Parathyroid adenoma (tissue), 2 donors: Measurements from ENCODE around the gene SORCS3.

Experiments used
- H2AFZ ChIP-seq: fragments of 300-600 bp; sonication (generic); one replicate; pipeline ENCODE4 v1.7.0; 2017; ENCODE audit warnings: antibody characterized with exemption, mild to moderate bottlenecking
- H3K27ac ChIP-seq: fragments of 300-600 bp; sonication (generic); one replicate; pipeline ENCODE4 v1.7.0; 2017
- H3K27me3 ChIP-seq: fragments of 300-600 bp; sonication (generic); one replicate; pipeline ENCODE4 v1.7.0; 2017; ENCODE audit warnings: low read length; ENCODE audit not compliant: control insufficient read depth, insufficient read depth
- H3K36me3 ChIP-seq: fragments of 300-600 bp; sonication (generic); one replicate; pipeline ENCODE4 v1.7.0; 2017; ENCODE audit warnings: low read length; ENCODE audit not compliant: control insufficient read depth, insufficient read depth
- H3K4me1 ChIP-seq: fragments of 300-600 bp; sonication (generic); one replicate; pipeline ENCODE4 v1.7.0; 2017; ENCODE audit warnings: control low read depth
- H3K4me2 ChIP-seq: fragments of 300-600 bp; sonication (generic); one replicate; pipeline ENCODE4 v1.7.0; 2017; ENCODE audit warnings: low read length
- H3K4me3 ChIP-seq: fragments of 300-600 bp; sonication (generic); one replicate; pipeline ENCODE4 v1.7.0; 2017; ENCODE audit warnings: low read depth, low read length
- H3K79me2 ChIP-seq: fragments of 300-600 bp; sonication (generic); one replicate; pipeline ENCODE4 v1.7.0; 2017; ENCODE audit warnings: control low read depth
- H3K9ac ChIP-seq: fragments of 300-600 bp; sonication (generic); one replicate; pipeline ENCODE4 v1.7.0; 2017; ENCODE audit warnings: mild to moderate bottlenecking
- H3K9me3 ChIP-seq: fragments of 300-600 bp; sonication (generic); one replicate; pipeline ENCODE4 v1.7.0; 2017; ENCODE audit warnings: low read length; ENCODE audit not compliant: control insufficient read depth
- TF ChIP-seq, protein P1 (sequence below): fragments of 300-600 bp; sonication (generic); IDR thresholded peaks from one replicate; pipeline ENCODE4 v1.7.0; 2017; ENCODE audit warnings: antibody characterized with exemption, mild to moderate bottlenecking
- donor health status: primary hyperparathyroidism.

The SORCS3 gene

DNA sequence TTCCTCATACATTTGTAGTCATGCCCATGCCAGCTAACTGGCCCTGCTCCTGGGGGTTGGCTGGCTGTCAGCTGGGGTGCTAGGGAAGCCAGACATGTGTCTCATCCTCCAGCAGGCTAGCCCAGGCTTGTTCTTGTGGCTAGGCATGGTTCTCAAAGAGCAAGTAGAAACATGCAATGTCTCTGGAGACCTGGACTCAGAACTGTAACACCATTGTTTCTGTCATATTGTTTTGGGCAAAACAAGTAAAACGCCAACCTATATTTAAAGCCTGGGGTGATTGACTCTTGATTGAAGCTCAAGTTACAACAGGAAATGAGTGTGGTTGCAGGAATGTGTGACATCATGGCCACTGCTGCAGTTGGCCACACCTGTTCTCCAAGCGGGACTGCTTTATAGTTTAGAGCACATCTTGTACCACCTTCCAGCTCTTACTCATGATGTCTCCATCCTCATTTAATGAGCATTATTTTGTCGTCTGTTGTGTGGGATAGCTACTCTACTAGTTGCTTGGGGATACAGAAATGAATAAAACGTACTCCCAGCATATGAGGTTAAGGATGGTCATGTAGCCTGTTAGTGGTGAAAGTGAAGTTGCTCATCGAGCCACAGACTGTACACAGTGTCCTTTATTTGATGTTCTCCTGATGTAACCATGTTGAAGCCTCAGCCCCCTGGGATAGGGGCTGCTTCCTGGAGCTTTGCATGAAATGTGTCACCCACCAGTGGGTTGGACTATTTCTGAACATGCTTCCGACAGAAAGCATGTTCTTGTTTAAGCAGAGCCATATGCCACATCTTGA is 168.4 kb downstream of the SORCS3 start:
- H3K79me2 ChIP-seq: no peaks in the 10 kb centered on the region
- no peak overlapping the region for H2AFZ ChIP-seq
- H3K27ac ChIP-seq: no peak overlapping the region
- no peak overlapping the region for H3K9ac ChIP-seq
- no peak overlapping the region for H3K4me3 ChIP-seq
- no peak overlapping the region for H3K4me2 ChIP-seq
- no peaks in the 10 kb centered on the region for H3K36me3 ChIP-seq
- no peaks in the 10 kb centered on the region for H3K27me3 ChIP-seq
- TF ChIP-seq, protein P1, sequence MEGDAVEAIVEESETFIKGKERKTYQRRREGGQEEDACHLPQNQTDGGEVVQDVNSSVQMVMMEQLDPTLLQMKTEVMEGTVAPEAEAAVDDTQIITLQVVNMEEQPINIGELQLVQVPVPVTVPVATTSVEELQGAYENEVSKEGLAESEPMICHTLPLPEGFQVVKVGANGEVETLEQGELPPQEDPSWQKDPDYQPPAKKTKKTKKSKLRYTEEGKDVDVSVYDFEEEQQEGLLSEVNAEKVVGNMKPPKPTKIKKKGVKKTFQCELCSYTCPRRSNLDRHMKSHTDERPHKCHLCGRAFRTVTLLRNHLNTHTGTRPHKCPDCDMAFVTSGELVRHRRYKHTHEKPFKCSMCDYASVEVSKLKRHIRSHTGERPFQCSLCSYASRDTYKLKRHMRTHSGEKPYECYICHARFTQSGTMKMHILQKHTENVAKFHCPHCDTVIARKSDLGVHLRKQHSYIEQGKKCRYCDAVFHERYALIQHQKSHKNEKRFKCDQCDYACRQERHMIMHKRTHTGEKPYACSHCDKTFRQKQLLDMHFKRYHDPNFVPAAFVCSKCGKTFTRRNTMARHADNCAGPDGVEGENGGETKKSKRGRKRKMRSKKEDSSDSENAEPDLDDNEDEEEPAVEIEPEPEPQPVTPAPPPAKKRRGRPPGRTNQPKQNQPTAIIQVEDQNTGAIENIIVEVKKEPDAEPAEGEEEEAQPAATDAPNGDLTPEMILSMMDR: no peak
- no peaks in the 10 kb centered on the region for H3K4me1 ChIP-seq
- no peaks in the 10 kb centered on the region for H3K9me3 ChIP-seq

DNA sequence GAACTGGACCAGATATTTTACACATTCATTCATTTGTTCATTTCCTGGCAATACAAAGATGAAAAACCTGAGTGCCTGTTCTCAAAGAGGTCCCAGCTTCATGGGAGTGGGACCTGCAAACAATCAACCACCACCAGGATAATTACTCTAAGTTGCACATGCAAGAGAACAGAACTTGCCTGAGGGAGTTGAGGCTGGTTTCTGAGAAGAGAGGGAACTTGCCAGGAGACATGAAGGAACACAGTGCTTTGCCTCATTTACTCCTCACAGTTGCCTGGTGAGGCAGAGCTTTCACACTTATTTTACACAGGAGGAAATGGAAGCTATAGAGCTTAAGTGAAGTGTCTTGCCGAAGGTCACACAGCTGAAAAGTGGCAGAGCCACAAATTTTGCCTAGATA is 170.1 kb downstream of the SORCS3 start:
- Histone ChIP-seq H3K36me3 (no peaks in the 10 kb centered on the region), H3K27me3 (no peaks in the 10 kb centered on the region), H3K27ac (no peak overlapping the region), H3K4me2 (no peak overlapping the region), H3K79me2 (no peaks in the 10 kb centered on the region), H2AFZ (no peak overlapping the region), H3K9me3 (no peaks in the 10 kb centered on the region), H3K4me1 (no peaks in the 10 kb centered on the region), H3K4me3 (no peak overlapping the region), H3K9ac (no peak overlapping the region)
- TF ChIP-seq, protein P1: no peak

DNA sequence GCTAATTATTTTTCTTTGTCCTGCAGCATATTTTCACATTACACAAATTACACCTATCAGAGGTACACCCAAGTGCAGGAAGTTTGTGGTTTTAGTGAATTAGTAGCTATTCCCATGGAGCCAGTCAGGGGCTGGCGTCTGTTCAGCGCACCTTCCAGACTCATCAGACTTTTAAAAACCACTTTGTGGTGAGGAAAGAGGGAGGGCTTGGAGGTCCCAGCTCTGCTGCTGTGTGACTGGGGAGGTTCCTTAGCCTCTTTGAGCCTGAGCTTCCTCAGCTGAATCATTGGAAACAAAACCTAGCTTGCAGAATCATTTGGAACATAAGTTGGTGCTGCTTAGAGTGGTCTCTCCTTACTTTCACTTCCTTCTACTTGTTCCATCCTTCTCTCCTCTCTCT is 175.4 kb downstream of the SORCS3 start:
- Histone ChIP-seq H3K36me3 (no peaks in the 10 kb centered on the region), H3K4me2 (no peak overlapping the region), H3K27ac (no peak overlapping the region), H3K79me2 (no peaks in the 10 kb centered on the region), H3K27me3 (no peaks in the 10 kb centered on the region), H3K4me1 (no peaks in the 10 kb centered on the region), H3K9ac (no peak overlapping the region), H3K9me3 (no peaks in the 10 kb centered on the region), H3K4me3 (no peak overlapping the region), H2AFZ (no peak overlapping the region)
- TF ChIP-seq, protein P1: no peak

DNA sequence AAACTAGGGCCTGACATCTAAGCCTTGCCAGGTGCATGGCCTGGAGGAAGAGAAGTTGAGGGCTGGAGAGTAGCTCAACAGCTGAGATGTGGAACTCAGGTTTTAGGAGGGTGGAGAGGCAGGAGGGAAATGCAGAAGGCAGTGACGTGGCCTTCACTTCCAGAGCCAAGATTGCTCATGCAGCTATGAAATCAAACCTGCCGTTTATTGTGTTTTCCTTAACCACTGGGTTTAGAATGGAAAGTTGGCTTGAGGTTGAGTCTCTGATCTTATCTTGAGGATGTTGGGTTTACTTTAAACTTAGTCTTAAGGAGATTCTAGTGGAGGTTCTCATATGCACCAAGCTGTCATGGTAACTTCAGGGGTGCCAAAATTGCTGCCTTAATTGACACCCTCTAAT is 178.6 kb downstream of the SORCS3 start:
- Histone ChIP-seq H3K9me3 (no peaks in the 10 kb centered on the region), H3K4me3 (no peak overlapping the region), H3K27me3 (no peaks in the 10 kb centered on the region), H3K4me2 (no peak overlapping the region), H2AFZ (no peak overlapping the region), H3K9ac (no peak overlapping the region), H3K79me2 (no peaks in the 10 kb centered on the region), H3K36me3 (no peaks in the 10 kb centered on the region), H3K27ac (no peak overlapping the region), H3K4me1 (no peaks in the 10 kb centered on the region)
- TF ChIP-seq, protein P1: no peak

DNA sequence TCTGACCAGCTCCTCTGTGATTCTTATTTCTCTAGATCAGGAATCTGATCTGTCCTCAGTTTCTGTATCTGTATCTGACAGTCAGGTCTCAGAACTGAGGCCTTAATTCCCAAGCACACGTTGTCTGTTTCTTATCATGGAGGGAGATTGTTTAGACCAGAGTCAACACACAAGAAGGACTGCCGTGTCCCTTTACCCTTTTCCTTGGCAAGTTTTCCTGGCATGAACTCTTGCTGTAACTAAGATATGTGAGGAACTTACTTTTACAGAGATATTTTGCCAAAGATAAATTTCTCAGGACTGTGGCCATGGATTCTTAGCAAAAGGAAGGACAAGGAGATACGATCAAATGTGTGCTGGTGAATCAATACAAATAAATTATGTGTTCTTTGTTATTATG is 181.0 kb downstream of the SORCS3 start:
- Histone ChIP-seq H3K4me2 (no peak overlapping the region), H3K9ac (no peak overlapping the region), H3K36me3 (no peaks in the 10 kb centered on the region), H3K4me3 (no peak overlapping the region), H3K27me3 (no peaks in the 10 kb centered on the region), H3K9me3 (no peaks in the 10 kb centered on the region), H3K79me2 (no peaks in the 10 kb centered on the region), H3K27ac (no peak overlapping the region), H2AFZ (no peak overlapping the region), H3K4me1 (no peaks in the 10 kb centered on the region)
- TF ChIP-seq, protein P1: no peak
